GM18868 (cell line): ENCODE data around the gene GMCL2.

Experiments
- ATAC-seq: cut with Tn5 transposase; IDR thresholded peaks from one replicate; pipeline ENCODE4 v1.9.1; 2021; ENCODE audit warnings: mild to moderate bottlenecking, moderate library complexity; ENCODE audit not compliant: unreplicated experiment

GMCL2 gene

DNA sequence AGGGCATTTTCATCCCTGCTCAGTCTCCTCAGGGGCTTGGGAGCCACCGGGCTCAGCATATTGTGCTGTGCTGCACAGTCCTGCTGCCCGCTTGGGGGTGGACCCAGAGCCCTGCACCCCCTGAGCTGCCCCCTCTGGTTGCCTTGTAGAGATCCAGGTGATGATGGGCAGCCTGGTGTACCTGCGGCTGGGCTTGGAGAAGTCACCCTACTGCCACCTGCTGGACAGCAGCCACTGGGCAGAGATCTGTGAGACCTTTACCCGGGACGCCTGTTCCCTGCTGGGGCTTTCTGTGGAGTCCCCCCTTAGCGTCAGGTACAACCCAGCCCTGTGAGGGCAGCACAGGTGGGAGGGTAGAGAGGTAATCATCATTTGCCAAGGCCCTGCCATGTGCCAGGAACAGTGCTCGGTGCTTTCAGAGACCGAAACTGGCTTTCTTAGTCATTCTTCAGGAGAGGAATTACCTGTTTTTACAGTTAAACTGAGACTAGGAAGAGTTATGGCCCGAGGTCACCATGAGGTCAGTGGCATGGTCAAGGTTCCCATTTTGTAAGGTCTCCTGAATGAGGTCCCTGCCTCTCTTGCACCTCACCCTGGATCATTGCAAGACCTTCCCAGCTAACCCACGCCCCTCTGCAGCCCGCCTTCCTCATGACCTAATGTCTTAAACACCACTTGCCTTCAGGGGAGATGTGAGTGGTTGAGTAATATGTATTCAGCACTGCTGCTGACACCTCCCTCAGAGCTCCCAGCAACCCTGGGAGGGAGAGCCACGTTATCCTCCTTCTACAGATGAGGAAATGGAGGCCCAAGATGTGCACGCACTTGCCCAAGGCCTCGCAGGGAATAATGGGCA lies 41.0 kb downstream of the GMCL2 start:
- ATAC-seq = peak; percentile 73

DNA sequence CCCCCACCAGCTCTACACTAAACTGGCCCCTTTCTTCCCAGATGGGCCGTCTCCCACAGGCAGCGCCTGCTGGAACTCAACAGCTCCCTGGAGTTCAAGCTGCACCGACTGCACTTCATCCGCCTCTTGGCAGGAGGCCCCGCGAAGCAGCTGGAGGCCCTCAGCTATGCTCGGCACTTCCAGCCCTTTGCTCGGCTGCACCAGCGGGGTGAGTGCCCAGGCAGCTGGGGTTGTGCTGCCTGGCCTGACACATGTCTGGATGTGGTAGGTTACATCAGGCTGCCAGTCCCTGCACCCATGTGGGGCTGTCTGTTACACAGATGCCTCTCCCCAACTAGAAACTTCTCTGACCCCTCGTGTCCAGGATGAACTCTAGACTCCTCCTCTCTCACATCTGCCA lies 43.3 kb downstream of the GMCL2 start:
- no peak for ATAC-seq

DNA sequence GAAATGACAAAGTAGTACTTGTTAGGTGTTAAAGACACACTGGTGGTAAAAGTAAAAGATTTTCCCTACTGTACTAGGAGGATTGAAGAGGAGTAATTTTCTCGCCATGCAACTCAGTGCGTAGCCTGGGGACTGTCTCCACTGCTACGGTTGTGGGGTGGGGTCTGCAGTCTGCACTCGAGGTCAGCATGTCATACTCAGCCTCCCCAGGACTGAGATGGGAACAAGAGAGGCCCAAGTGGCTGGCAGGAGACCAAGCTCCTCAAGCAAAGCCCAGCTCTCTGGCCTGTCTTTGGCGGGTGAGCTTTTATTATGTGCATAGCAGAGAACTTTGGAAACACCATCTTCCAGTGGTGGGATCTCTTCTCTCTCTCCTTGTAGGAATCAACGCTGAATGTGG lies 43.9 kb downstream of the GMCL2 start:
- no peak for ATAC-seq

DNA sequence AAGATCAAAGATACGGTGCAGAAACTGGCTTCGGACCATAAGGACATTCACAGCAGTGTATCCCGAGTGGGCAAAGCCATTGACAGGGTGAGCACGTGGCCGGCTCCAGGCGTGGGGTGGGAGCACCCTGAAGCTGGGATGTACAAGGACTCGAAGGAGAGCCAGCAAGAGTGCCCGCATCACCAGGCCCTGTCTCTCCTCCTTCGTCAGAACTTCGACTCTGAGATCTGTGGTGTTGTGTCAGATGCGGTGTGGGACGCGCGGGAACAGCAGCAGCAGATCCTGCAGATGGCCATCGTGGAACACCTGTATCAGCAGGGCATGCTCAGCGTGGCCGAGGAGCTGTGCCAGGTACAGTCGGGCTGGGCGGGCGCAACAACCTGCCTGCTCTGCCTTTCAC lies 44.5 kb downstream of the GMCL2 start:
- no peak for ATAC-seq

DNA sequence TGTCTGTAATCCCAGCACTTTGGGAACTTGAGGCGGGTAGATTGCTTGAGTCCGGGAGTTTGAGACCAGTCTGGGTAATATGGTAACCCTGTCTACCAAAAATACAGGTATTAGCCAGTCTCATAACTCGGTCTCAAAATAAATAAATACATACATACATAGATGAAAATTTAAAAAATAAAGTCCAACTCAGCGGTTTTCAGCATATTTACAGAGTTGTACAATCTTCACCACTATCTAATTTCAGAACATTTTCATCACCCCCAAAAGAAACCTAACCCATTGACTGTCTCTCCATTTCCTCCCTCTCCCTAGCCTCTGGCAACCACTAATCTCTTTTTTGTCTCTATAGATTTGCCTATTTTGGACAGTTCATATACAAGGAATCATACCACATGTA lies 45.6 kb downstream of the GMCL2 start:
- ATAC-seq = no peak

DNA sequence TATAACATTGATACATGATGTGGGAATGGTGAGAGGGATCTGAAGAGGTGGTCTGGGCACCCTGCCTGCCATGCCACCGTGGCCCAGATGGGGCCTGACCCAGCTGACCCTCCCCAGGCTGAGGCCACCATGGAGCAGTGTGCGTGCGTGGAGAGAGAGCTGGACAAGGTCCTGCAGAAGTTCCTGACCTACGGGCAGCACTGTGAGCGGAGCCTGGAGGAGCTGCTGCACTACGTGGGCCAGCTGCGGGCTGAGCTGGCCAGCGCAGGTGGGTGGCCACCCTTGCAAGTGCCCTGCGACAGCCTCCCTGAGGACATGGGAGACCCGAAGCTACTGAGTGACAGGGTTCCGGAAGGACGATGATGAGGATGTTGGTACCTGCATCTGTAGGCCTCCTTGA lies 49.2 kb downstream of the GMCL2 start:
- ATAC-seq = no peak

DNA sequence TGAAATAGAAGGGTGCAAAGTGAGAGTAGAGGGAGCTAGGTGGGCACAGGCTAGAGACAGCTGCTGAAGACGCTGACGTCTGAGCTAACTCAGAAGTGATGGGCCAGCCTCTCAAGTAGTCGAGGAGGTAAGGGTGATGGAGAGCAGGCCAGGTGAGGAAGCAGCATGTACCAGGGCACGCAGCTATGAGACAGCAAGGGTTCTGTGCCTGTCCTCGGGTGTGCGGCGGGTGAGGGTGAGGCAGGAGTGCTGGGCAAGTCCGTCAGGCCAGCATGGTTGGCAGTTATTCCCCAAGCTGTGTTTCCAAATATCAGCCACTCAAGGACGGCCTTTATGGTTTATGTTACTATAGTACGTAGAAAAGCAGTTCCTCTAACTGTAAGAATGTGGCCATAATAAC lies 50.2 kb downstream of the GMCL2 start:
- no peak for ATAC-seq
